PC-3 (cell line): ENCODE data around the gene HSF2BP. TPM values are rescaled to one million over a fixed set of nuclear protein-coding genes. Genes with fewer than 3 reads are reported as not detected.

Source experiments
- ATAC-seq: fragments of 200-7000 bp; cut with Tn5 transposase; 2 replicates; pipeline ENCODE4 v1.9.1; 2020; ENCODE audit warnings: mild to moderate bottlenecking, moderate library complexity
- BruUV-seq: library from RNA; stranded (reverse); fragments of 400-500 nt; replicated peaks from 2 replicates; lab custom pipeline; 2021; lab: Mats Ljungman, UMichigan
- CTCF ChIA-PET: fragments of 300-600 bp; sonication (Branson Sonifier 250); formaldehyde crosslinking; loops from one replicate; lab custom pipeline; 2022; ENCODE audit warnings: antibody characterized with exemption; lab: Charles Lee
- POLR2A ChIA-PET: fragments of 300-600 bp; sonication (Branson Sonifier 250); formaldehyde crosslinking; loops from one replicate; lab custom pipeline; 2022; ENCODE audit warnings: antibody characterized with exemption; ENCODE audit not compliant: unreplicated experiment; lab: Charles Lee
- DNase-seq: peaks from one replicate; pipeline ENCODE4 v3.0.0-alpha.2; 2015
- H2AFZ ChIP-seq: fragments of 300-600 bp; sonication (generic); 2 replicates; pipeline ENCODE4 v1.6.0; 2016; ENCODE audit warnings: antibody characterized with exemption, low read length
- H3F3A ChIP-seq: fragments of 300-600 bp; sonication (generic); one replicate; pipeline ENCODE4 v1.6.0; 2017; ENCODE audit warnings: antibody characterized with exemption, low read length, control low read depth, mild to moderate bottlenecking; ENCODE audit not compliant: unreplicated experiment
- H3K27ac ChIP-seq: fragments of 300-600 bp; sonication (generic); 2 replicates; pipeline ENCODE4 v1.5.1; 2016; ENCODE audit warnings: mild to moderate bottlenecking, low read length
- H3K27me3 ChIP-seq: fragments of 300-600 bp; sonication (generic); 2 replicates; pipeline ENCODE4 v1.6.1; 2016; ENCODE audit warnings: low read length, mixed read lengths
- H3K36me3 ChIP-seq: fragments of 300-600 bp; sonication (generic); 2 replicates; pipeline ENCODE4 v1.6.1; 2016; ENCODE audit warnings: low read depth, mixed run types, low read length, mixed read lengths
- H3K4me1 ChIP-seq: fragments of 300-600 bp; sonication (generic); 2 replicates; pipeline ENCODE4 v1.5.1; 2016; ENCODE audit warnings: low read length; ENCODE audit not compliant: insufficient read depth
- H3K4me2 ChIP-seq: fragments of 300-600 bp; sonication (generic); 2 replicates; pipeline ENCODE4 v1.6.0; 2016; ENCODE audit warnings: low read length
- H3K4me3 ChIP-seq: fragments of 300-600 bp; sonication (generic); 2 replicates; pipeline ENCODE4 v1.5.1; 2016; ENCODE audit warnings: mild to moderate bottlenecking, low read length, mixed read lengths
- H3K79me2 ChIP-seq: fragments of 300-600 bp; sonication (generic); 2 replicates; pipeline ENCODE4 v1.6.1; 2017; ENCODE audit warnings: low read length, mixed read lengths
- H3K9ac ChIP-seq: fragments of 300-600 bp; sonication (generic); 2 replicates; pipeline ENCODE4 v1.6.0; 2016; ENCODE audit warnings: mild to moderate bottlenecking, low read length
- H3K9me2 ChIP-seq: fragments of 300-600 bp; sonication (generic); replicated peaks from 2 replicates; pipeline ENCODE4 v1.6.1; 2016; ENCODE audit warnings: mixed run types, low read length, mixed read lengths
- H3K9me3 ChIP-seq: fragments of 300-600 bp; sonication (generic); 2 replicates; pipeline ENCODE4 v1.6.1; 2016; ENCODE audit warnings: low read length, mixed read lengths
- H4K20me1 ChIP-seq: fragments of 300-600 bp; sonication (generic); 2 replicates; pipeline ENCODE4 v1.6.1; 2016; ENCODE audit warnings: low read length, mixed read lengths
- EZH2 ChIP-seq: fragments of 300-600 bp; sonication (generic); IDR thresholded peaks from one replicate; pipeline ENCODE4 v1.6.1; 2017; ENCODE audit warnings: antibody characterized with exemption, mild to moderate bottlenecking, low read length; ENCODE audit not compliant: unreplicated experiment
- EZH2phosphoT487 ChIP-seq: fragments of 300-600 bp; sonication (generic); IDR thresholded peaks from 2 replicates; pipeline ENCODE4 v1.6.1; 2018; ENCODE audit warnings: mild to moderate bottlenecking, antibody characterized with exemption, low read length, borderline replicate concordance
- intact Hi-C: fragments of 100-400 bp; cut with micrococcal nuclease; formaldehyde crosslinking; loops from 2 replicates; pipeline ENCODE4 v1.9.0; 2023
- total RNA-seq: library from RNA; depleted of rRNA; stranded (reverse); fragments of >200 nt; gene quantifications from 2 replicates; pipeline ENCODE4 v1.2.3, GENCODE V29; 2014
- TF ChIP-seq, protein P1 (sequence below): fragments of 300-600 bp; sonication (generic); conservative IDR thresholded peaks from 2 replicates; pipeline ENCODE4 v1.5.1; 2017; ENCODE audit warnings: antibody characterized with exemption, low read depth, mild to moderate bottlenecking, low read length

HSF2BP gene
- total RNA-seq, 1 experiment from 2014 or later = 2.4 TPM

- Histone ChIP-seq H4K20me1 (no peaks in the 10 kb centered on the region), H3K4me2 (peak overlapping the region; percentile 73), H3K9ac (peak overlapping the region; percentile 42; the same call in 1 of the 2 replicates), H3K79me2 (no peaks in the 10 kb centered on the region), H2AFZ (no peak overlapping the region), H3K4me1 (peaks cover 21% of the 10 kb centered on the region), H3F3A (peaks cover 5% of the 10 kb centered on the region), H3K27me3 (no peaks in the 10 kb centered on the region), H3K27ac (peak overlapping the region; percentile 68), H3K9me3 (no peaks in the 10 kb centered on the region), H3K9me2 (no peaks in the 10 kb centered on the region), H3K4me3 (peak overlapping the region; percentile 21; the same call in 1 of the 2 replicates), H3K36me3 (no peaks in the 10 kb centered on the region)
- no TSS peak for BruUV-seq
- POLR2A ChIA-PET = no interaction called here
- TF ChIP-seq EZH2 = no peak
- TF ChIP-seq, protein P1, sequence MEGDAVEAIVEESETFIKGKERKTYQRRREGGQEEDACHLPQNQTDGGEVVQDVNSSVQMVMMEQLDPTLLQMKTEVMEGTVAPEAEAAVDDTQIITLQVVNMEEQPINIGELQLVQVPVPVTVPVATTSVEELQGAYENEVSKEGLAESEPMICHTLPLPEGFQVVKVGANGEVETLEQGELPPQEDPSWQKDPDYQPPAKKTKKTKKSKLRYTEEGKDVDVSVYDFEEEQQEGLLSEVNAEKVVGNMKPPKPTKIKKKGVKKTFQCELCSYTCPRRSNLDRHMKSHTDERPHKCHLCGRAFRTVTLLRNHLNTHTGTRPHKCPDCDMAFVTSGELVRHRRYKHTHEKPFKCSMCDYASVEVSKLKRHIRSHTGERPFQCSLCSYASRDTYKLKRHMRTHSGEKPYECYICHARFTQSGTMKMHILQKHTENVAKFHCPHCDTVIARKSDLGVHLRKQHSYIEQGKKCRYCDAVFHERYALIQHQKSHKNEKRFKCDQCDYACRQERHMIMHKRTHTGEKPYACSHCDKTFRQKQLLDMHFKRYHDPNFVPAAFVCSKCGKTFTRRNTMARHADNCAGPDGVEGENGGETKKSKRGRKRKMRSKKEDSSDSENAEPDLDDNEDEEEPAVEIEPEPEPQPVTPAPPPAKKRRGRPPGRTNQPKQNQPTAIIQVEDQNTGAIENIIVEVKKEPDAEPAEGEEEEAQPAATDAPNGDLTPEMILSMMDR = peak; percentile 99
- no peak for TF ChIP-seq EZH2phosphoT487
- DNase-seq = peak; percentile 95
- intact Hi-C loops = loop anchor here (5.0 to 10.0 kb wide), 2 partner anchors 314 to 332 kb away; no protein-coding TSS in a partner anchor
- CTCF ChIA-PET = no interaction called here
- peak; percentile 78 for ATAC-seq
Measured at GRCh38 chr21:43646550-43647260, 12.6 kb downstream of the HSF2BP start.

GRCh38 chr21:43645976-43646375 is 13.3 kb downstream of the HSF2BP start:
- intact Hi-C loops = loop anchor here (1.0 to 10.0 kb wide), 5 partner anchors 27 to 331 kb away; no protein-coding TSS in a partner anchor
- DNase-seq (no peak), ATAC-seq (no peak)
- ChIA-PET CTCF (interaction anchor here (0.8 to 1.2 kb wide), 2 partner anchors 18 to 35 kb away, joined by 3 to 4 read pairs; no protein-coding TSS in a partner anchor), POLR2A (no interaction called here)
- no peak for TF ChIP-seq EZH2phosphoT487
- TF ChIP-seq, protein P1 = no peak
- TF ChIP-seq EZH2 = no peak
- H4K20me1 ChIP-seq = no peaks in the 10 kb centered on the region
- peak overlapping the region; percentile 28; the same call in 1 of the 2 replicates for H3K4me3 ChIP-seq
- no peaks in the 10 kb centered on the region for H3K79me2 ChIP-seq
- peaks cover 5% of the 10 kb centered on the region for H3F3A ChIP-seq
- no peaks in the 10 kb centered on the region for H3K9me3 ChIP-seq
- peaks cover 21% of the 10 kb centered on the region for H3K4me1 ChIP-seq
- H2AFZ ChIP-seq = peak overlapping the region; percentile 55
- H3K9me2 ChIP-seq = no peaks in the 10 kb centered on the region
- no peaks in the 10 kb centered on the region for H3K27me3 ChIP-seq
- H3K36me3 ChIP-seq = no peaks in the 10 kb centered on the region
- peak overlapping the region; percentile 73 for H3K4me2 ChIP-seq
- peak overlapping the region; percentile 68 for H3K27ac ChIP-seq
- H3K9ac ChIP-seq = peak overlapping the region; percentile 42
- BruUV-seq = TSS peak; percentile 56
